Daoy (cell line): ENCODE measurements around the gene CEP83. TPM values are rescaled to one million over a fixed set of nuclear protein-coding genes. Genes with fewer than 3 reads are reported as not detected.

Experiments
- DNase-seq: peaks from one replicate; pipeline ENCODE4 v3.0.0-alpha.2; 2015; ENCODE audit warnings: low read depth
- total RNA-seq: library from RNA; depleted of rRNA; stranded (reverse); fragments of >200 nt; shearing (Covaris generic); gene quantifications from 2 replicates; pipeline ENCODE4 v1.2.3, GENCODE V29; 2014

CEP83 gene
- total RNA-seq, 1 experiment from 2014 or later = 17.6 TPM

GRCh38 chr12:94269316-94269999, 190.2 kb downstream of the CEP83 start:
- DNase-seq = no peak

DNA sequence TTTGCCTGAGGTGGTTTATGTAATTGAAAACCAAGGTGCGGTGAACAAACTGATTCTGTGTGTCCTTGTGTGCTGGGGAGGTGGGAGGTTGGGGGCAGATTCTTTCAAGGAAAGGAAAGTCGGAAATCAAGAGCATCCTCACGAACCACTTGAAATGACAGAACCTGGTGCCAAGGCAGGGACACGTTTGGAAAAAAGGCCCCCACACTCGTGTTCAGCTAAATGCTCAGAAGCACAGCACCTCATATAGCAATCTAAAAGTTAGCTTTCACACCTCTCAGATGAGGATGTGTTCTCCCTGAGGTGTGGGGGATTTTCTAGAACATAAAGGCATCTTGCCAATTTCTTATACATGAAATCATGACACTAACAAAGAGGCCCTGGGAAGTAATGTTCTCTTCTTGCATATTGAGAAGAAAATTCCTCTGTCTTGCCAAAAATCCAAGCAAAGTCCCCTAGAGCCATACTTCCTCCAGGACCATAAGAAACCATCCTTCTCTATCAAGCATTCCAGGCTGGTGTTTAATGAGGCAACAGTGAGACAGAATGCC, 191.7 kb downstream of the CEP83 start:
- no peak for DNase-seq

DNA sequence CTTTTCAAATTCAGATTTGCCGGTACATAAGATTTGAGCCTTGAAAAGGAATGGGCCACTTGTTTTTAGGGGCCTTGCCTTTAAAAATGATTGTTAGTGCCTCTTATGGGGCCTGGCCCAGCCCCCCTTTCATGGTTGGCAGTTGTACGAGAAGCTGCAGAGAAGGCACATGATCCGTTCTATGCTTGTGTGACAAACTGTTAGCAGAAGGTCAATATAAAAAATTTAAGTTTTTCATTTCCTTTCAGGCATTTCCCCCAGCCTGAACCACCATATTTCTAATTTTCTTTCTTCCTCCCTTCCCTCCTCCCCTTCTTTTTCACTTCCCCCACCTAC, 192.2 kb downstream of the CEP83 start:
- DNase-seq = no peak

- no peak for DNase-seq
Measured at GRCh38 chr12:94266796-94267536, 192.7 kb downstream of the CEP83 start.

GRCh38 chr12:94265966-94266745, 193.5 kb downstream of the CEP83 start:
- DNase-seq = no peak

DNA sequence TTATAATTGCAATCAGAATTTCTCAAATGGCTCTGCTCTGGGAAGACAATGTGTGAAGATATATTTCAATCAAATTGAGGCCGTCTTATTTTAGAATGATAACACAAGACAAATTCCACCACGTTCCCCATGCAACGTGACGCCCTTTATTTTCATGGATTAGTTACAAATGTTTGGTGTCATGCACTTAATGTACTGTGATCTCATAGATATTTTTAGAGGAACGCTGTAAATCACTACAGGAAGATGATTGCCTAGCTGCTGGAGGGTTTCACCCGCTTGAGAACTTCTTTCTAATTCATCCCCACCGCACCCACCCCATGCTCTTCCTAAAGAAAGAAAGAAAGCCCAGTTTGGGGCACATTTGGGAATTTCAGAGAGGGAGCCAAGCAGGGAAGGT, 194.1 kb downstream of the CEP83 start:
- DNase-seq = no peak

GRCh38 chr12:94264736-94265485, 194.8 kb downstream of the CEP83 start:
- DNase-seq = no peak

DNA sequence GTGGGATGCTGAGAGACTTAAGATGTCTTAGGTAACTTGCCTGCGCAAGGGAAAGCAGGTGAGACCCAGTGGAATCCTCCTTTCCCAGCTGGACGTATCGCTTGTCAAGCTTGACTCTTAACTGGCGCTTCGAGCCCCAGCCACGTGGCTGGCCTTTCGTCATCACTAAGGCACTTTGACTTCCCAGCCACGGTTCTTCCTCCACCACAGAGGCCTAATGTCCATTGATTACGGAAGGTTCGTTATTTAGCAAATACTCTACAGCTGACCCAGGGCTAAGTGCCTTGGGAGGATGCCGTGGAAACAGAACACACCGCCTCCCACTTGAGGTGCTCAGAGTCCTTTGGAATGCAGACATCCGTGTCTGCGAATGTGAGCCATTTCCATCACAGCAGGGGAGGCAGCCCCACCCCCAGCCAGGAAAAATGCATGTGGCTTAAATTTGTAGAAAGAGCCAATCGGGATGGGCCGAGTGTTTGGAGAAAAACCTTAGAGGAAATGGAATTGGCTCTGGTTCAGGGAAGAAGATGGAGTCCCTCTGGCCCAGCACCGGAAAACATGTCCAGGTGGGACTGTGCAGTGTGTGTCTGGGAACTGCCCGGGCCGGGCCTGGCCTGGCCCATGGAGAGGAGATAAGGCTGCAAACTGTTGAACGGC, 195.6 kb downstream of the CEP83 start:
- peak; percentile 54 for DNase-seq

DNA sequence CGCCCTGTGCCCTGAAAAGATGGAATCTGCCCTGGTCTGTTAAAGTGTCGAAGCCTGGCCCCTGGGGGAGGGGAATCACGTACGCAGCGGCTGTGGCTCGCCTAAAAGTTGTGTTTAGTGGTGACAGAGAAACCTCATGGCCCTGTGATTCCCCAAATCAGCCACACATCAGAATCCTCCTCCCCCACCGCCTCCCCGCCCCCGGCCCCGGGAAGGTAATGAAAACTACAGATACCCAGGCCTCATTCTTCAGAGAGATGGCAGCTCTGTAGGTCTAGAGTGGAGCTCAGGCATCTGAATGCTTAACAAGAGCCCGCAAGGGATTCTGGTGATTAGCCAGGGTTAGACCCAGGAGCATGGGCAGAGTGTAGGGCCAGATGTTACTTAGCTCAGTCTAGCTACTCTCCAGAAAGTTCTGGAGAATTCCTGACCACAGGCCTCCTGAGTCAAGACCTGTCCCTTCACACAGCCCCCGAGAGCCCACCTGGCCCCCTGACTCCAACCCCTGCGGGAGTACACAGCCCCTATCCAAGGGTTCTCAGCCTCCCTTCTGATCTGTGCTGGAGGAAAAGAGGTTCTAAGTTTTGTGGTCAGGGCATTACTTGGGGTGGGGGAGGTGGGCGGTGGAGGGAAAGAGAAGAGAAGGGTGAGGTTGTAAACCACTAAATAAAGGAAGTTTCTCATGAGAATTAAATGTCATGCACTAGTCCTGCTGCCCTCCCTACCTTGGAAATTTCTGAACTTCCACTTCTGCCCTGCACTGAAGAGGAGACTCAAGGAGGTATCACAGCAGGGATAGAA, 196.5 kb downstream of the CEP83 start:
- DNase-seq = peak; percentile 10

- DNase-seq = peak; percentile 91
Measured at GRCh38 chr12:94262228-94263010, 197.2 kb downstream of the CEP83 start.

GRCh38 chr12:94261786-94262185, 197.9 kb downstream of the CEP83 start:
- DNase-seq = no peak

DNA sequence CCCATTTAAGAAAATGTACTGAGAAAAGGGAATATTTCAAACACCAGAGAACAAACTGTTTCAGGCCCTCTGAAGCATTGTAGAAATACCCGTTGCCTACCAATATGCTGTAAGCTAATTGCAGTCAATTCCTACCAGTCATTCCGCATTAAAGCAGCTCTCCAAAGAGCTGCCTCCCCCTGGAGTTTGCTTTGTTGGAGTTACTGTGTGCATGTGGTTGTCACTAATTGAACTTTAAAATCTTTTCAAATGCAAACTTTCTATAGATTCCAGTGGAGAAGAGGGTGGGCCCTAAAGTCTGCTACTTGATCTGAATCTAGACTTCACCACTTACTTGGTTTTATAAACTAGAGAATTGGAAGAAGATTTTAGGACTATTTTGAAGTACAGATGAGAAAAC, 198.5 kb downstream of the CEP83 start:
- DNase-seq = no peak

- DNase-seq = no peak
Measured at GRCh38 chr12:94260717-94261116, 198.9 kb downstream of the CEP83 start.

GRCh38 chr12:94260017-94260416, 199.7 kb downstream of the CEP83 start:
- no peak for DNase-seq

DNA sequence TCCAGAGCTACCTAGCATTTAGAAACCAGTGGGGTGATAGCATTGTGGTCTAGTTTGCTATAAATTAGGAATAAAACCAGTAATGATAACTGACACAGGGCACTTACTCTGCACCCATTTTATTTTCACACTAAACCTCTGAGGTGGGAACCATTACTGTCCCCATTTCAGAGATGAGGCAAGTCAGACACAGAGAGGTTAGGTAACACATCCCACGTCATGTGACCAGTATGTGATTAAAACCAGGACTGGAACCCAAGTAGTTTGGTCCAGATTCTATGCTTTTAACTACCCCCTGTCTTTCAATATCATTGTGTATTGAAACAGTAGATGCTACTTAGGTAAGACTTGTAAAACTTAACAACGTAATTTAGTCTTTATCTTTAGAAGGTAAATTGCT, 201.1 kb downstream of the CEP83 start:
- no peak for DNase-seq
